Stimulated activated CD4-positive, alpha-beta T cell treated with anti-CD3 and anti-CD28 coated beads, Interleukin-2, amount 100 ng/mL, for 48 hours (primary cell): ENCODE data around the gene MST1R.

ENCODE experiments used
- DNase-seq, 2 donors: peaks; one replicate each; pipeline ENCODE4 v3.0.0-alpha.2; 2020

Gene MST1R

GRCh38 chr3:49873623-49874022 is 30.1 kb downstream of the MST1R start:
- DNase-seq: no peak

GRCh38 chr3:49872801-49873281 is 30.8 kb downstream of the MST1R start:
- peak in 1 of 2 donors; percentile 7 for DNase-seq

- DNase-seq: no peak
These were observed 32.0 kb downstream of the MST1R start for GRCh38 chr3:49871531-49872153.

- DNase-seq: peak; percentile 19 to 27
These were observed 34.0 kb downstream of the MST1R start, which contains the start of gene CAMKV for GRCh38 chr3:49869525-49870126. Gene CAMKV (minus strand): TSS chr3:49869906. CDS start chr3:49862388, 7,518 bp downstream.

- DNase-seq: no peak
These were observed 34.7 kb downstream of the MST1R start for GRCh38 chr3:49868862-49869466.

DNA sequence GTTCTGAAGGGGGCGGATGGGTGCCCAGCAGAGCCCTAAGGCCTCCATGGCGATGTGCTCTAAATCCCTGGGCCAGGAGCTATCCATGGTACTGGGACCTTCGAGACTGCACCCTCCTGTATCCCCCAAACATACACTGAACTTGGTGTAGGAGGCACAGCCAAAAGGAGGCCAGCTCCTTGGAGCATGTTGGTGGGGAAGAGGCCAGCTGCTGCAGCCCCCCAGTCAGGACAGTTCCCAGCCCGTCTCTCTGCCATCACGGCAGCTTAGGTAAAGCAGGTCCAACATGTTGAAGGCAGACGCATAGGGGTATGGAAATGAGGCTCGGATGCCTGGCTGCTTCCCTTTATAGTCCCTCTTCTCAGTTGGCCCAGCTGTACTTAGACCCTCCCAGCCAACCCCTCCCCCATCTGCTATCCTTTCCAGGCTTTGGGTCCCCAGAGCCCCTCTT is 35.8 kb downstream of the MST1R start:
- peak in 1 of 2 donors; percentile 6 for DNase-seq

DNA sequence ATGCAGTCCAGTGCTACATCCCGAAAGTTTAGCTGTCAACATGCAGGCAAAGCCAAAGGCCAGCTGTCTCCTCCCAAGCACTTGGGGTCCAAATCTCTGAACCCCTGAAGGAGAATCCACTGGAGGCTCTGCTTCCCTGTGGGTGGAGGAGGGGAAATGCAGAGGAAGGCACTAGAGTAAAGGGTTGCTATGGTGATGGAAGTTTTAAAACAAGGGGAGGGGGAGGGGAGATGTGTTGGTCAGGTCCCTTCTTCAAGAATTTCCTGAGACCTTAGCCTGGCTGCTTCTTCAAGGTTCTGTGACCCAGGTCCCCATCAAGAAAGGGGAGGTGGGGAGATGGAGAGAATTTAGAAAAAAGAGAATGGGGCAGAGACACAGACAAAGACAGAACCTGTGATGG is 36.3 kb downstream of the MST1R start:
- DNase-seq: no peak

GRCh38 chr3:49865198-49865784 is 38.4 kb downstream of the MST1R start:
- no peak for DNase-seq

- DNase-seq: no peak
These were observed 39.2 kb downstream of the MST1R start for GRCh38 chr3:49864505-49864904.

GRCh38 chr3:49859576-49860305 is 43.9 kb downstream of the MST1R start:
- no peak for DNase-seq

- peak; percentile 95 to 96 for DNase-seq
These were observed 47.3 kb downstream of the MST1R start, which contains the start of gene TRAIP for GRCh38 chr3:49856181-49857005. Gene TRAIP (minus strand): TSS chr3:49856564. CDS start chr3:49856453, 111 bp downstream.

GRCh38 chr3:49855662-49856061 is 48.0 kb downstream of the MST1R start:
- DNase-seq: no peak

DNA sequence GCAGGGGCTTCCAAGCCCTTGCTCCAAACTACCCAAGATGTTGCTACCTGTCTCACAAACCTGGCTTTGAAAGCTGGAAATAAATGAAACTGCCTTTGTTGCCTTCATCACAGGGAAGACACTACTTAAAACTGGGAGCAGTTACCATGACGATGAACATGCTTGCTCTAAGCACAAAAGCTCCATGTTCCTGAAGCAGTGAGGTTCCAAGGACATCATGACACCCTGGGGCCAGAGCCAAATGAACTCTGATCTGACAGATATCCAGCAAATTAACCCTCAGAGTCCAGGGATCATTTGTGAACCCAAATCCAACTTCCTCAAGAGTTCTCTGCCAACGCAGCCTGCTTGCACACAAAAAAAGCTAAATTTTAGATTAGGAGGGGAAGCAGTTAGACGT is 58.0 kb downstream of the MST1R start:
- no peak for DNase-seq

DNA sequence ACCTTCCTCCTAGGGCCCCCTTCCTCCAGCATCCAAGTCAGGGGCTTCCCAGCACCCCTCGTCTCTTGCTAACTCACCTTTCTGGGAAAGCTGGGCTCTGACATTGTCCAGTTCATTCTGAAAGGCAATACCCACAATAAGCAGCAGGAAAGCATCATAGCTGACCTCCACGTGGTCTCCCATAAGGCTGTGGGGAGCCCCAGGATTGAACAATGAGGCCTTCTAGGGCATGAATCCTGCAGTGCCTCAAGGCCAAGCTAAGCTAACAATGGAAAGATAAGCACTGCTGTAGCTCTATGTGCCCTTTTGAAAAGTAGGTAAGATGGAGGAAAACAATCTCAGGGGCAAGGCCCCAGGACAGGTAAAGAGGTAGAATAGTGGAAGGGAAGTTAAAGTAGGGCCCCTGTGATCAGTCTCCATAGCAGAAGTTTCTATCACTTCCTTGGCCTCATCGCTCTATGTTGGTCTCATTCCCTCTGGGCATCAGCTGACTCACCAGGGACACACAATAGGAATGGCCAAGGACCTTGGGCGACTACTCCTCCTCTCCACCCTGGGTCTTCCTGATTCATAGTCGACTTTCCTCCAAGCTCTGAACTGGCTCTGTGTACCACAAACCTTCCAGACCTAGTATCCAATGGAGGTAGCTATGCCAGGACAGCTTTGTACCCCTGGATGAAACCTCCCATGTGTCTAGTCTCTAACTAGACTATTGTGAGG is 59.0 kb downstream of the MST1R start:
- DNase-seq: no peak

- no peak for DNase-seq
These were observed 60.7 kb downstream of the MST1R start for GRCh38 chr3:49842843-49843517.

- no peak for DNase-seq
These were observed 61.9 kb downstream of the MST1R start for GRCh38 chr3:49841806-49842205.

GRCh38 chr3:49841126-49841696 is 62.5 kb downstream of the MST1R start:
- DNase-seq: no peak

DNA sequence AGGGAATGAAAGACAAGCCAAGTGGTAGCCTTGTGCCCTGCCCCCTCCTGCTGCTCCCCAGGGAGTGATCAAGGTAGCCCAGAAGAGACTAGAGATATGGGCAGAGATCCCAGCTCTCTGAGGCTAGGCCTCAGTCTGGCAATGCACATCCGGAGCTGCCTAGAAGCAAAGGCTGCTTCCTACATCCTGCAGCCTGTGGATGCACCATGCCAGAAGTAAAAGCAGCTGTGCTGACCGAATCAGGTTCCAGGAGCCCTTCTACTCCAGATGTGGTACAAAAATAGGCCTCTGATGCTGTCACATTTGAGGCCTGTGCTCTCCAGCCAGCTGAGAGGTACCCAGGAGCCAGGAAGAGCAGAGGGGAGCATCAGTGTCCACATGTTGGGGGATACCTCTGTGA is 63.3 kb downstream of the MST1R start:
- no peak for DNase-seq

GRCh38 chr3:49839193-49839809 is 64.4 kb downstream of the MST1R start:
- peak; percentile 70 to 72 for DNase-seq
